GM18507 (cell line): ENCODE measurements around the gene ADRA2B.

ENCODE experiments used
- DNase-seq: peaks from one replicate; pipeline ENCODE4 v3.0.0; 2011; ENCODE audit warnings: low read depth; ENCODE audit not compliant: insufficient read length; ENCODE audit errors: extremely low spot score
- FAIRE-seq: peaks from 2 replicates; lab custom pipeline; 2011; peaks lifted over from hg19 to GRCh38; lab: Jason Lieb, UNC

ADRA2B gene

GRCh38 chr2:96108541-96109360 lies 7.6 kb downstream of the ADRA2B start:
- DNase-seq: no peak
- no peak for FAIRE-seq

DNA sequence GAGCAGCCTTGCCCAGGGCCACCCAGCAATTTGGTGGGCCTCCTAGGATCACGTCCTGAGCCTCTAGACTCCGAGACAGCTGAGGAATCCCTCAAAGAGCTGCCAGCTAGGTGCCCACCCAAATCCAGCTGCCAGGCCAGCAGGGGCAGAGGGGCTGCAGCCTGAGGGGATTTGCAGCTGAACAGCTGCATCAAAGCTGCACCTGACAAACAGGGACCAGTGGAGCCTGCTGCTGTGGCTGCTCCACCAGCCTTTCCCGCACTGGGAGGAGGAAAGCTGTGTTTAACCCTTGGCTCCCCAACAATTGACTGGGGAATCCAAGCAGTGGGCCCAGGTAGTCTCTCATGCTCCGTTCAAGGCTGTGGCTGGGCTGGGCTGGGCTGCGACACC lies 8.2 kb downstream of the ADRA2B start:
- FAIRE-seq (no peak), DNase-seq (no peak)

GRCh38 chr2:96107708-96108065 lies 8.7 kb downstream of the ADRA2B start:
- FAIRE-seq (no peak), DNase-seq (no peak)

DNA sequence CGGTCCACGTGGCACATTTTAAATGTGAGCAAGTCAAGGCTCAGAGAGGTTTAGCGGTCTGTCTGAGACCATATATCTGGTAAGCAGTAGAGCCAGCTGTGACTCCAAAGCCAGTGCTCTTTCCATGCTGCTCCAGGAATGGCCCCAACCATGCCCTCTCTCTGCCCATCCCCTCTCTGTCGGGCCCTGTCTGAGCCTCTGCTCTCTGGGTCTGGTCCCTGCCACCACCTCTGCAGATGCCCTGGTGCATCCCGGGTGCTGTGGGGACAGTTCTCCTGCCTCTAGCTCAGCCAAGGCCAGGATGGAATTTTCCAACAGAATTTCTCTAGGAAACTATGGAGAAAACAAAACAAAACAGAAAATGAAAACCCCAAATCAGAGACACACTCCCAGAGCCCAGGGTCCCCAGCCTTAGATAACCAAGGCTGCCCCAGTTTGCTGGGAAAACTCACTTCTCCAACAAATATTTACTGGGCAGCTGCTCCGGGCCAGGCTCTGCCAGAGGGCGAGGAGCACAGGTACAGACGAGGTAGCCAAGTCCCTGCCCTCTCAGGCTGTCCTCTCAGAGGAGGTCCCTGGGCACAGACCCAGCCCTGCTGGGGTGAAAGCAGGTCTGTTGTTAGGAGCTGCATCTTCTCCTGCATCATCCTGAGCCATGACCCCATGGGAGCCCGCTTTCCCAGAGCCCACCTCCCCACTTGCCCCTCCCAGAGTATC lies 9.2 kb downstream of the ADRA2B start:
- FAIRE-seq: no peak

DNA sequence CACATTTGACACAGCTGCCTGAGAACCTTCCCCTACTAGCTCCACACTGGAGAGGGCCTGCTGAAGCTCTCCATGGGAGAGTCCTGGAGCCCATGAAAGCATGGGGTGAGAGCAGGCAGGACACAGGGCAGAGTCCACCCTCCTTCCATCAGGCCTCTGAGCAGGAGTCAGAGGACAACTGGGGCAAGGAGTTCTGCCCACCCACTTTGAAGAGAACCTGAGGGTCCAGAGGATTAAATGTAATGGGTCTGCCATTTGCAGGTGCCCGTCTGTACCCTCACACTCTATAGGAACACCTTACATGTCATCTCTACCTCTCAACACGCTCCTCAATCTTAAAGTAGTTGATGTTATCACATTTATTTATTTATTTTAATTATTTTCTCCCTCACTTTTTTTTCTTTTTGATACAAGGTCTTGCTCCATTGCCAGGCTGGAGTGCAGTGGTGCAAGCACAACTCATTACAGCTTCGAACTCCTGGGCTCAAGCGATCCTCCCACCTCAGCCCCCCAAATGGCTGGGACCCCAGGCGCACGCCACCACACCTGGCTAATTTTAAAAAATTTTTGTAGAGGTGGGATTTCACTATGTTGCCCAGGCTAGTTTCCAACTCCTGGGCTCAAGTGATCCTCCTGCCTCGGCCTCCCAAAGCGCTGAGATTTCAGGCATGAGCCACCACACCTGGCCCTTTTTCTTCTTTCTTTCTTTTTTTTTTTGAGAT lies 10.2 kb downstream of the ADRA2B start:
- DNase-seq (no peak), FAIRE-seq (no peak)

More for the DNA sequence above, 9.2 kb downstream of the ADRA2B start:
- no peak for DNase-seq

DNA sequence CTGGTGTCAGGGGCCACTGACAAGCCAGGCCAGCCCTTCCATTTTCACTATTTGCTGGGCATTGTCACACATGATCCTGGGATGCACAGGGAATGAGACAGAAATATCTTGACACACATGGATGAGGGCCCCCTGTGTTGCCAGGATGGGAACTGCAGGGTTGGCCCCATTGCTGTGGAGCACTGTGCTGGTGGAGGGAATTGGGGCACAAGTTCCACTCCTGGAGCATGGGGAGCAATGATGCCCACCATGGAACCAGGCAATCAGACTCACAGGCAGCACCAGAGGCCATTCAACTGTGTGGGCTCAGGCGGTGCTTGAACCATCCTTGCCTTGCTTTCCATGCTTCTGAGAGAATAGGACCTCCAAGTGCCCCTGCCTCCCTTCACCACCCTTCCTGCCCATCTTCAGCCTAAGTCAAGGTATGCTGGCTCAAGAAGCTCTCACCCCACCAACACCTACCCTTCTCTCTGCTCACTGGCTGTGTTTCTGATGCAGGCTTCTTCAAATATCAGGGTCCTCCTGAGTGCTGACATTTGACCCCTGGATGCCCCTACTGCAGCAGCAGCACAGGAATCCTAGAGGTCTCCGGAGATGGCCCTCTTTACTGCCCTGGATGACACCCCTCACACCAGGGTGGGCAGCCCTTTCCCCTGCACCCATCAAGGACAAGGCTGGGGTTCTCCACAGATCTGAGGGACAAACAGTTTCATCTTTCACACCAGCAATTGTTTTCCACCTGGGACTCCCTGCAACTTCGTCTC lies 11.0 kb downstream of the ADRA2B start:
- no peak for DNase-seq
- FAIRE-seq: no peak

DNA sequence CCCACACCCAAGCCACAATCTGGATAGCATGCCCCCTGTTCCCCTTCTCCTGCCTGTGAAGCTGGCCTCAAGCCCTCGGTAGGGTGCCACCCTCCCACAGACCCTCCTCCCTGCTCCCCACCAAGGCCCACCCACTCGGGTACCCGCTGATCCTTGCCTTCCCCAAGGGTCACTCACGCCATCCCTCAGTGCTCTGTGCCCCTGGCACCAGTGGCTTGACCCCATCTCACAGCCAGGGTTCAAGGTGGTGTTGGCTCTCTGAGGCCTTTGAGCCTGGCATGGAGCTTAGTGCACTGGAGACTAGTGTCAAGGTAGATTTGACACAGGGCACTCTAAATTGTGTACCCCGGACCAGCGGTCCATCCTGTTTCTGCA lies 11.9 kb downstream of the ADRA2B start:
- DNase-seq (no peak), FAIRE-seq (no peak)

GRCh38 chr2:96103761-96104486 lies 12.4 kb downstream of the ADRA2B start:
- FAIRE-seq (no peak), DNase-seq (no peak)

DNA sequence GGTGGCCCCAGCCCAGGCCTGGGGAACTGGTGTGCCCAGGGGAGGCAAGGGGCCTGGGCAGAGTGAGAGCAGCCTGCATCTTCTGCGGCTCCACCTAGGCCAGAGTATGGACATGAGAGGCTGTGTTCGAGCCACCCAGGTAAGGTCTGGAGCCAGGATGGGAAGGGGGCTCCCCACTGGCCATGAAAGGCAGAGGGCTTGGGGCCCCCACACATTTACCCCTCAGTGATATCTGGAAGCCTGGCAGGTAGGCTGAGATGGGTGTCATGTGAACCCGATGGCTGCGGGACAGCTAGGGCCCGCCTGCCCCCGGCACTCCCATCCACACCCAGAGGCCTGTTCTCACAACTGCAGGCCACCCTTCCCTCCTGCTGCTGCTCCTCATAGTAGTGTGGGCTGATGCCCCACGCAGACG lies 13.2 kb downstream of the ADRA2B start:
- FAIRE-seq: no peak
- no peak for DNase-seq

- no peak for FAIRE-seq
- DNase-seq: no peak
Observed at GRCh38 chr2:96102596-96103186, 13.7 kb downstream of the ADRA2B start.

DNA sequence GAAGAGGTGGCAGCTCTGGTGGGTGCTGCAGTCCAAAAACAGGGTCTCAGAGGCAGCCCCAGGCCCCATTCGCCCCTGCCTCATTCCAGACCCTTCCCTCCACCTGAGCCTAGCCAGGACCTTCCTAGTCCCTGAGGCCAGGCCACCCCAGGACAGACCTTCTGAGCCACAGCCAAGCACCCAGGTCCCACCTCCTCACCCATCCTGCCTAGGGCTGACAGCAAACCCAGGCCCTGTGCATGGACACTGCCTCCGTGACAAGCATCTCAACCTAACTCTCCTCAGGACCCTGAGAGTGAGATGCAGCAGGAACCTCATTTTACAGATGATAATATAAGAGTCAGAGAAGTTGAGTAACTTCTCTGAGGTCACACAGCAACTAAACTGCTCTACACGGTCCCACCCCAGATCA lies 15.5 kb downstream of the ADRA2B start:
- no peak for FAIRE-seq

DNA sequence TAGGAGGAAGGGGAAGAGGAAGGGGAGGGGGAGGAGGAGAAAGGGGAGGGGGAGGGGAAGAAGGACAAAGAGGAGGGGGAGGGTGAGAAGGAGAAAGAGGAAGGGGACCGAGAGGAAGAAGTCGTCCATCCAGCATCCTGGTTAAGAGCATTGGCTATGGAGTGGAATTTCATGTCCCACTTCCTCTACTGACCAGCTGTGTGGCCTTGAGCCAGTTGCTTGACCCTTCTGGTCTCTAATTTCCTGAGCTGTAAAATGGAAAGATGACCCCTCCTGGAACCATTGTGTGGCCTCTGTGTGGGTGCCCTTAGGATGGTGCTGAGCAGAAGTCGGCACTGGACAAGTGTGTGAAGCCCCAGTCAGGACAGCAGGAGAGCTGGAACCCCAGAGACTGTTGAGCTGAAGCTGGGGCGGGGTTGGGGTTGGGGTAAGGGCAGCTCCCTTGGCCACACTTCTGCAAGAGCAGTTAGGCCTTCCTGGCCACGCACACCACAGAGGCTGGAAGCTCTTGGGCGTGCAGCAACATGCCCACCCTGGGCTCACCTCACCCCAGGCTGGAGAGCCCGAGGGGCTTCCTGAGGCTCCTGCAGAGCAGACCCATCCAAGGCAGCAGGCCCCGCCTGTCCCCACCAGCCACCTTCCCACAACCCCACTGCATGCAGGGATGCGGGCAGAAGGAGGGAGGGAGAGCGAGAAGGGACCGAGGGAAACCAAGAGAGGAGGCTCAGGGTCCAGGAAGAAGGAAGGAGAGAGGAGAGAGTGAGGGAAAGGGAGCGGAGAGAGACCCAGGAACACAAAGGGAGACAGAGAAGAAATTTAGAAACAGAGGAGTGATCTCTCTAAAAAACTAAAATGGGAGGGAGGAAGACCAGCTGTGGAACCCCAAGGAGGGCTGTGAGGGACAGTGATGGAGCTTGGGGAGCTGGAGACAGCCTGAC lies 16.2 kb downstream of the ADRA2B start:
- no peak for FAIRE-seq
- no peak for DNase-seq

More for the DNA sequence above, 15.5 kb downstream of the ADRA2B start:
- DNase-seq: no peak

DNA sequence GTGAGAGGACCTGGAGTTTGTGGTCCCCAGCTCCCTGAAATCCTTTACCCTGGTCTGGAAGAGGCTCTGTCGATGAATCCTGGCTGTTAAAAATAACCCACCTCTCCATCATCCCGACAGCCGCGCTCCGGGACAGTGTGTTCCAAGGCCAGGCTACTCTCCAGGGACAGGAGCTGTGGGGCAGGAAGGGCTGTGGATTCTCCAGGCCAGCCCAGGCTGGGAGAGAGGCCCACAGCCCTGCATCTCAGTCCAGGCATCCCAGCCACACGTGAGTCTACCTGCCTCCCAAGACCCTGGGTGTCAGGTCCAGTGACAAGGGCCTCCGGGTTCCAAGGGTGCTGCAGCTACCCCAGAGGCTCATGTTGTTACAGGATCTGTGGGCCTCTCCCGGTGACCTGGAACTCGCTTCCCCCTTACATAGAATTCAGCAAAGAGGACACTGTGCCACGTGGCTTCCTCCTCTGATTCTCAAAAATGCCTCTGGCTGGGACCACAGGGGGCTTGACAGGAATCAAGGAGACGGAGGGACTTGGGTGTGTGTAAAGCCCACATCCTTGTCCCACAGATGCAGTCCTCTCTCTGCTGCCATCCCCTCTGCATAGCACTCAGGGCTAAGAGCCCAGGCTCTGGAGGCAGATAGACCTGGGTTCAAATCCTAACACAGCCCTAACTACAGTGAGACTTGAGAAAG lies 17.3 kb downstream of the ADRA2B start:
- no peak for DNase-seq

GRCh38 chr2:96097951-96098823 lies 18.2 kb downstream of the ADRA2B start:
- DNase-seq (no peak), FAIRE-seq (no peak)

More for the DNA sequence above, 17.3 kb downstream of the ADRA2B start:
- FAIRE-seq: no peak

- no peak for FAIRE-seq
- no peak for DNase-seq
Observed at GRCh38 chr2:96097441-96097840, 18.9 kb downstream of the ADRA2B start.

DNA sequence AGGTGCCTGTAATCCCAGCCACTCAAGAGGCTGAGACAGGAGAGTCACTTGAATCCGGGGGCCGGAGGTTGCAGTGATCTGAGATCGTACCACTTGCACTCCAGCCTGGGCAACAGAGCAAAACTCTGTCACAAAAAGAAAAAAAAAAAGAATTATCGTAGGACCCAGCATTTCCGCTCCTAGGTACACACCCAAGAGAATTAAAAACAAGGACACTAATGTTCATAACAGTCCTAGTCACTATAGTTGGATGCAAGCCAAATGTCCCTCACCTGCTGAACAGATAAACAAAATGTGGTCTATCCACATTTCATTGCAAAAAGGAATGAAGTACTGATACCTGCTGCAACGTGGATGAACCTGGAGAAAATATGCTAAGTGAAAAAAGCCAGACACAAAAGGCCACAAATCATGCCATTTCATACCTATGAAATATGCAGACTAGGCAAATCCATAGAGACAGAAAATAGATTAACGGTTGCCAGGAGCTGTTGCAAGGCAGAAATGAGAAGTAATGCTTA lies 21.2 kb downstream of the ADRA2B start:
- DNase-seq (no peak), FAIRE-seq (no peak)
